ENCODE measurements around the gene FIGNL2.
"Not testable (repeated sequence)": the region's sequence is repeated elsewhere in the genome, so short reads cannot be mapped to it uniquely, and the experiment has no call there.

The FIGNL2 gene

DNA sequence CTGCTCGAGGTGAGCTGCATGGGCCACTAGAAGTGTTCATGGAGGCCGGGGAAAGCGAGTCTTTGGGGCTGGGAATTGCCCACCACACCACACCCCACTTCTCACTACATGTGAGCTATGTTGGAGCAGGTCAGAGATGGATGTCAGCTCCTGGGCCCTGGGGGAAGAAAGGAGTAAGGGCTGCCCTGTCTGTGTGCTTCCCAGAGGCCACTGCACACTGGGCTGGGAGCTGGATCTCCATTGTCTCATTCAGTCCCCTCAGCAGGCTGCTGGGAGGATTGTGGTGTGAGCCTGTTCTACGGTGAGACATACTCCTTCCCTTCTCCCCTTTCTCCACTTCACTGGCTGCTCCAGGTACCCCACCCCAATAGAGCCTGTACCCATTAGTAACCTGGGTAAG, 10.5 kb downstream of the FIGNL2 start:
- no peak for DNase-seq (ENCODE audit: low spot score)
- TF ChIP-seq, protein P1, sequence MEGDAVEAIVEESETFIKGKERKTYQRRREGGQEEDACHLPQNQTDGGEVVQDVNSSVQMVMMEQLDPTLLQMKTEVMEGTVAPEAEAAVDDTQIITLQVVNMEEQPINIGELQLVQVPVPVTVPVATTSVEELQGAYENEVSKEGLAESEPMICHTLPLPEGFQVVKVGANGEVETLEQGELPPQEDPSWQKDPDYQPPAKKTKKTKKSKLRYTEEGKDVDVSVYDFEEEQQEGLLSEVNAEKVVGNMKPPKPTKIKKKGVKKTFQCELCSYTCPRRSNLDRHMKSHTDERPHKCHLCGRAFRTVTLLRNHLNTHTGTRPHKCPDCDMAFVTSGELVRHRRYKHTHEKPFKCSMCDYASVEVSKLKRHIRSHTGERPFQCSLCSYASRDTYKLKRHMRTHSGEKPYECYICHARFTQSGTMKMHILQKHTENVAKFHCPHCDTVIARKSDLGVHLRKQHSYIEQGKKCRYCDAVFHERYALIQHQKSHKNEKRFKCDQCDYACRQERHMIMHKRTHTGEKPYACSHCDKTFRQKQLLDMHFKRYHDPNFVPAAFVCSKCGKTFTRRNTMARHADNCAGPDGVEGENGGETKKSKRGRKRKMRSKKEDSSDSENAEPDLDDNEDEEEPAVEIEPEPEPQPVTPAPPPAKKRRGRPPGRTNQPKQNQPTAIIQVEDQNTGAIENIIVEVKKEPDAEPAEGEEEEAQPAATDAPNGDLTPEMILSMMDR (IDR thresholded peaks at IDR 0.05; ENCODE audit: extremely low read depth, missing control alignments): no peak

- DNase-seq (ENCODE audit: low spot score): no peak
- TF ChIP-seq, protein P1 (IDR thresholded peaks at IDR 0.05; ENCODE audit: extremely low read depth, missing control alignments): no peak
These were observed 11.2 kb downstream of the FIGNL2 start for GRCh38 chr12:51837286-51837685.

DNA sequence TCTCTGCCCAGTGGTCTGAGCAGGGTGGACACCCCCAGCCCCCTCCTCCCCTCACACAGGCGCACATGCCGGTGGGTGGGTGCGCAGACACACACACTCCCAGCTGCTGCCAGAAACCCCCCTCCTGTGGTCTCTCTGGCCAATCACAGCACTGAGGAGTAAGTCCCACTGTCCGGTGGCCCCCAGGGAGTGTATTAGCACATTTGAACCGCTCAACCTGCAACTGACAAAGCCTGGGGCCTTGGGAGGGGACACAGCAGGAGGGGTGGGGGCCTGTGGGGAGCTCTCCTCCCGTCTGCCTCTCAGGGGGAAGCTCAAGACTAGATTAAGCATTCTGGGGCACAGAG, 11.7 kb downstream of the FIGNL2 start:
- no peak for DNase-seq (ENCODE audit: low spot score)
- TF ChIP-seq, protein P1 (IDR thresholded peaks at IDR 0.05; ENCODE audit: extremely low read depth, missing control alignments): no peak

DNA sequence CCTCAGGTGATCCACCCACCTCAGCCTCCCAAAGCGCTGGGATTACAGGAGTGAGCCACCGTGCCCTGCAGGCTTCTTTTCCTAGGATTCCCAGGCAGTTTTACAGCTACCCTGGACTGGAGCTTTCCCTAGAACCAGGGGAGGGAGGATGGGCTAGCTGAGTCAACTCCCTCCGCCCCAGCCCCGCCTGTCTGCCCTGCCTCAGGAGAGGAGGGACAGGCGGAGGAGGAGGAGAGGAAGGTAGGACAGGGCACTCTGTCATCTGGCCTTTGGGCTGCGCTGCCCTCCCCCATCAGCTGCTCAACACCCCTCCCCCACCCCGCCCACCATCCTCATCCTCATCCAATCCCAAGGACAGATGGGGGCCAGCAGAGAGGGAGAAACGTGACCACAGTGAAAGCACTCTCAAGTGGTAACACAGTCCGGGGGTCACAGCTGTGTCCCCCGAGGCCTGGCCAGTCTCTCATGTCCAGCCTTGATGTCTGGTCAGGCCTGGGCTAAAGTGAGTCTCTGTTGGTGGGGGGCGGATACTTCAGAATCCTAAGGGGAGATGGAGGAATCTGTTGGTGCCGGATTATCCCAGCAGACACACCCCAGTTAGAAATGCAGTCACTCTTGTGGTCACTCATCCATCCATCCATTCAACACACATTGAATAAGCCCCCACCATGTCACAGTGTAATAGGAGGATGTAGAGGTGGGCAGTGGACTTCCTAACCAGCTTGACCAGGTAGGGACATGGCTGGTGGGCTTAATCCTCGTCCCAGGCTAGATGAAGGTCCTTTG, 12.3 kb downstream of the FIGNL2 start:
- no peak for DNase-seq (ENCODE audit: low spot score)
- TF ChIP-seq, protein P1 (IDR thresholded peaks at IDR 0.05; ENCODE audit: extremely low read depth, missing control alignments): no peak

DNA sequence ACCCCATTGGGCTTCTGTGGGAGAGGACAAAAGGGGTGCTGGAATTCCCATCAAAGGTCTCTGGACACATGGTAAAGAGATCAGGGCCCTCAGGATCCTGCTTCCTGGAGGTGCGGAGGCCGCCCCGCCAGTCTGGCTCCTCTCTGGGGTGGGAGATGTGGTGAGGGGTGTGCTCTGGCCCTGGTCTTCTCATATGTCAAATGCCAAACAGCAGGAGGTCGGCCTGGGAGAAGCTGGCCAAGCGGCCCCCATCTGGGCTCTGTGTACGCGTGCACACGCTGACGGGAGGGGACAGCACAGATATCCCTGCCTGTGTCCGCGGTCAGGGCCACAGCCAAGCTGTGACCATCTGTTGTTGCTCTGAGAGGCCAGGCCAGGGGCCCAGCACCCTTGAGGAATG, 14.1 kb downstream of the FIGNL2 start:
- TF ChIP-seq, protein P1 (IDR thresholded peaks at IDR 0.05; ENCODE audit: extremely low read depth, missing control alignments): no peak
- DNase-seq (ENCODE audit: low spot score): no peak

DNA sequence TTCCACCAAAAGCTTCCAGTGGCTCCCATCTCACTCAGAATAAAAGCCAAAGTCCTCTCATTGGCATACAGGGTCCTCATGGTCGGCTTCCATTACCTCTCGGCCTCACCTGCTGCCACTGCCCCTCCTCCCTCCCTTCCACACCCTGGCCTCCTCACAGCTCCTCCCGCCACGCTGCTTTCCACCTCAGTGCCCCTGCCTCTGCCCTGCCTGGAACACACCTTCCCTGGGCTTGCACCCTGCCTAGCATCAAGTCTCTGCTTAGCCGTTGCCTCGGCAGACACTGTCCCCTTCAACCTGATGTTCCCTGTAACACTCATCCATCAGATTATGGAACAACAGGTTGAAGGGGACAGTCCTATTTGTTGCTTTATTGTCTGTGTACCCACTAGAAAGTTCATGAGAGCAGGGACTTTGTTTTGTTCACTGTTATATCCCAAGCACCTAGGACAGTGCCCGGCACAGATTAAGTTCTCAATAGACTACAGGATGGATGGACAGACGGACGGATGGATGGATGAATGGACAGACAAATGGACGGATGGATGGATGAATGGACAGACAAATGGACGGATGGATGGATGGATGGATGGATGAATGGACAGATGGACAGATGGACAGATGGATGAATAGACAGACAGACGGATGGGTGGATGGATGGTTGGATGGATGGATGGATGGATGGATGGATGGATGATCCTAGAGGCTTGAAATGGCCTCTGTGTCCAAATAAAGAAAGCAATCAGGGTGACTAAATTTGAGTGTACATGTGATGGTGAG, 14.9 kb downstream of the FIGNL2 start:
- no peak for DNase-seq (ENCODE audit: low spot score)
- TF ChIP-seq, protein P1 (IDR thresholded peaks at IDR 0.05; ENCODE audit: extremely low read depth, missing control alignments): no peak

GRCh38 chr12:51832354-51833107, 16.0 kb downstream of the FIGNL2 start:
- DNase-seq (ENCODE audit: low spot score): no peak
- TF ChIP-seq, protein P1 (IDR thresholded peaks at IDR 0.05; ENCODE audit: extremely low read depth, missing control alignments): no peak

DNA sequence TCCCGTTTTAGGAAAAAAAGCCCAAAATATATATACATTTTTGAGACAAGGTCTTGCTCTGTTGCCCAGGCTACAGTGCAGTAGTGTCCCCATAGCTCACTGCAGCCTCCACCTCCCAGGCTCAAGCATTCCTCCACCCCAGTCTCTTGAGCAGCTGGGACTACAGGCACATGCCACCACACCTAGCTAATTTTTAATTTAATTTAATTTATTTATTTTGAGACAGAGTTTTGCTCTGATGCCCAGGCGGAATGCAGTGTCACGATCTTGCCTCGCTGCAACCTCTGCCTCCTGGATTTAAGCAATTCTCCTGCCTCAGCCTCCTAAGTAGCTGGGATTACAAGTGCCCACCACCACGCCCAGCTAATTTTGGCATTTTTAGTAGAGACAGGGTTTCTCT, 16.7 kb downstream of the FIGNL2 start:
- DNase-seq (ENCODE audit: low spot score): not testable (repeated sequence)

All from GM20000 (cell line).